Measurements from ENCODE around the gene IL6ST.
"Not testable (repeated sequence)": the region's sequence is repeated elsewhere in the genome, so short reads cannot be mapped to it uniquely, and the experiment has no call there.

The IL6ST gene

GRCh38 chr5:55982957-55983381 lies 11.8 kb downstream of the IL6ST start:
- TF ChIP-seq POLR2A (IDR thresholded peaks at IDR 0.05; ENCODE audit: low read depth, low read length) (no peak), POU2F2 (IDR thresholded peaks at IDR 0.05; ENCODE audit: low read depth, low read length) (no peak), PAX5 (IDR thresholded peaks at IDR 0.05; ENCODE audit: insufficient read depth, low read length, severe bottlenecking) (no peak), POLR2AphosphoS5 (IDR thresholded peaks at IDR 0.05; ENCODE audit: low read depth, low read length) (no peak), SPI1 (IDR thresholded peaks at IDR 0.05; ENCODE audit: low read depth, low read length) (no peak), TAF1 (IDR thresholded peaks at IDR 0.05; ENCODE audit: low read depth, low read length) (no peak)
- DNase-seq (ENCODE audit: insufficient read length, low spot score) (no peak), FAIRE-seq (no peak)

DNA sequence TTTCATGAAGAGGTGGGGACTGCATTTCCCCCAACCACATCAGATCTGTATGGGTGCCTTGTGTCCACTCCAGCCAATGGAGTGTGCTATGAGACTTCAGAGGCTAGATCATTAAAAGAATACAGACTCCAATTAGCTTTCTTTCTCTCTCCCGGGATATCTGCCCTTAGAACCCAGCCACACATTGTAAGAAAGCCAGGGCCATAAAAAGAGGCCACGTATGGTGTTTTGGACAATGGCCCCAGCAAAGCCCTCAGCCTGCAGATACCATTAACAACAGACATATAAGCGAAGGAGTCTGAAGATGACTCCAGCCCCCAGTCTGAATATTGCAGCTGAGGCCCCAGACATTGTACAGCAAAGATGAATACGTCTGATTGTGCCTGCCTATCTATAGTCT lies 21.5 kb downstream of the IL6ST start:
- FAIRE-seq: no peak
- no peak for DNase-seq (ENCODE audit: insufficient read length, low spot score)
- TF ChIP-seq POLR2A (IDR thresholded peaks at IDR 0.05; ENCODE audit: low read depth, low read length) (no peak), PAX5 (IDR thresholded peaks at IDR 0.05; ENCODE audit: insufficient read depth, low read length, severe bottlenecking) (no peak), SPI1 (IDR thresholded peaks at IDR 0.05; ENCODE audit: low read depth, low read length) (no peak), TAF1 (IDR thresholded peaks at IDR 0.05; ENCODE audit: low read depth, low read length) (no peak), POLR2AphosphoS5 (IDR thresholded peaks at IDR 0.05; ENCODE audit: low read depth, low read length) (no peak), POU2F2 (IDR thresholded peaks at IDR 0.05; ENCODE audit: low read depth, low read length) (no peak)

DNA sequence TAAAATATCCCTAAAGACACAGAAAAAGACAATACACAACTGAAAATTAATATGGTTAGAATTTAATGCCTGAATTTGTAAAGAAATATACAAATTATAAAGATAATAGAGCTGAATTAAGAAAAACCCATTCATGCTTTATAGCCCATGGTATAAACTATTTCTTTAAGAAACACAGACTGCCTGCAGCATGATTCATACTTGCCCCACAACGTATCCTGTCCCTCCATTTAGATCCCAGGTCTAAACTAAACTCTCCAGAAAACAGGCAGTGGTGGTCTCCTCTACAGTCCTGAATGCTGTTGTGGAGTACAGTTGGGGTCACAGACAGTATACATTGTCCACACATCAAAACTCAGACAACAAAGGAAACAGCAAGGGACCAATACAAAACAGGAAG lies 24.8 kb downstream of the IL6ST start:
- FAIRE-seq: no peak
- no peak for DNase-seq (ENCODE audit: insufficient read length, low spot score)
- TF ChIP-seq PAX5 (IDR thresholded peaks at IDR 0.05; ENCODE audit: insufficient read depth, low read length, severe bottlenecking) (no peak), TAF1 (IDR thresholded peaks at IDR 0.05; ENCODE audit: low read depth, low read length) (no peak), SPI1 (IDR thresholded peaks at IDR 0.05; ENCODE audit: low read depth, low read length) (no peak), POU2F2 (IDR thresholded peaks at IDR 0.05; ENCODE audit: low read depth, low read length) (no peak), POLR2A (IDR thresholded peaks at IDR 0.05; ENCODE audit: low read depth, low read length) (no peak), POLR2AphosphoS5 (IDR thresholded peaks at IDR 0.05; ENCODE audit: low read depth, low read length) (no peak)

DNA sequence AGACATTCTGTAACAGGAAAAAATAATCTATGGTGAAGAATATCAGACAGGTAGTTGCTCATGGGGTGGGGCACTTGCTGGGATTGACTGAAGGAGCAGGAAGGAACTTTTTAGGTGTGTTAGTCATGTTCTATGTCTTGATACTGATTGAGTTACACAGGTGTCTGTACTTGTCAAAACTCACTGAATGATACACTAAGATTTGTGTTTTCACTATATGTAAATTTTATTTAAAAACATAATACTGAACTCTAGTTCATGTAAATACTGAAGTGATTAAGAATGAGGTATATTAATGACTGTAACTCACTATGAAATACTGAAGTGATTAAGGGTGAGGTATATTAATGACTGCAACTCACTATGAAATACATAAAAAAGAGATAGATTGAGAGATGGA lies 28.5 kb downstream of the IL6ST start:
- DNase-seq (ENCODE audit: insufficient read length, low spot score) (no peak), FAIRE-seq (no peak)
- TF ChIP-seq PAX5 (IDR thresholded peaks at IDR 0.05; ENCODE audit: insufficient read depth, low read length, severe bottlenecking) (no peak), POLR2AphosphoS5 (IDR thresholded peaks at IDR 0.05; ENCODE audit: low read depth, low read length) (no peak), POLR2A (IDR thresholded peaks at IDR 0.05; ENCODE audit: low read depth, low read length) (no peak), TAF1 (IDR thresholded peaks at IDR 0.05; ENCODE audit: low read depth, low read length) (no peak)

GRCh38 chr5:55965525-55965924 lies 29.2 kb downstream of the IL6ST start:
- no peak for TF ChIP-seq PAX5 (IDR thresholded peaks at IDR 0.05; ENCODE audit: insufficient read depth, low read length, severe bottlenecking)
- no peak for TF ChIP-seq POLR2AphosphoS5 (IDR thresholded peaks at IDR 0.05; ENCODE audit: low read depth, low read length)
- no peak for TF ChIP-seq POU2F2 (IDR thresholded peaks at IDR 0.05; ENCODE audit: low read depth, low read length)
- TF ChIP-seq POLR2A (IDR thresholded peaks at IDR 0.05; ENCODE audit: low read depth, low read length): no peak
- no peak for TF ChIP-seq TAF1 (IDR thresholded peaks at IDR 0.05; ENCODE audit: low read depth, low read length)
- no peak for TF ChIP-seq SPI1 (IDR thresholded peaks at IDR 0.05; ENCODE audit: low read depth, low read length)
- DNase-seq (ENCODE audit: insufficient read length, low spot score): no peak
- FAIRE-seq: no peak

- FAIRE-seq (no peak), DNase-seq (ENCODE audit: insufficient read length, low spot score) (no peak)
- TF ChIP-seq SPI1 (IDR thresholded peaks at IDR 0.05; ENCODE audit: low read depth, low read length): no peak
- TF ChIP-seq POU2F2 (IDR thresholded peaks at IDR 0.05; ENCODE audit: low read depth, low read length): no peak
Observed at GRCh38 chr5:55960779-55961178, 34.0 kb downstream of the IL6ST start.

DNA sequence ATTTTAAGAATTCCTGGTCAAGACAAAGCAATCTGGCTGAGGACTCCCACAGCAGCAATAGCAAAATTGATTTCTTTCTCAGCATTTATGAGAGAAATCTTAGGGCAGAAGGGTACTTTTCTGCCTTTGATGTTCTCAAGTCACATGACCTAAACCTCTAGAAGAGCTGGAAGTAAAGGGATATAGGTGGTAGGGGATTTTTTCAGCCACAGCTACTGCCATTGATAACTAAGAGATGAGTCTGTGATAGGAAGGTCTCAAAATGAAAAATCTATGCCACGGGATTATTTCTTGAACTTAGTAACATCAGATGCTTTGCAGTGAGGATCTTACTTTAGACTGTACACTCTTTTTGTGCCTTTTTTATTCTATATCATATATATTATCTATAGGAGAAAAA lies 35.6 kb downstream of the IL6ST start:
- FAIRE-seq: no peak

DNA sequence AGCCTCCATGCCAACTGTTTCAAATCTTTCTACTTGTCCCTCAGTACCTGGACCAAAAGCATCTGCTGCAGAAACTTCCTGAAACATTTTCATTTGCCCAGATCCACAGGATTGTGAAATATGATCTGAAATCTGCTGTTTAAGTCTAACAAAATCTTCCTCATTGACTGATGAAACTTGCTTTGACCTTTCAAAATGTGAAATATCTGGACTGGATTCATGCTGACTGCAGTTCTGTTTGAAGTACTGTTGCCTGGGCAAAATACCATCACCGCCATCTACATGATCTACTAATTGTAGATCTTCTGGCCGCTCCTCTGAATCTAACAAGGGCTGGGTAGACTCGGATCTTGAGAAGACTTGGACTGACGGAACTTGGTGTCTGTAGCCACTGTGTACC lies 53.6 kb downstream of the IL6ST start:
- not testable (repeated sequence) for FAIRE-seq; DNase-seq (ENCODE audit: insufficient read length, low spot score)

More for the DNA sequence above, 35.6 kb downstream of the IL6ST start:
- no peak for TF ChIP-seq POLR2A (IDR thresholded peaks at IDR 0.05; ENCODE audit: low read depth, low read length)
- no peak for TF ChIP-seq POLR2AphosphoS5 (IDR thresholded peaks at IDR 0.05; ENCODE audit: low read depth, low read length)
- TF ChIP-seq PAX5 (IDR thresholded peaks at IDR 0.05; ENCODE audit: insufficient read depth, low read length, severe bottlenecking): no peak
- no peak for TF ChIP-seq SPI1 (IDR thresholded peaks at IDR 0.05; ENCODE audit: low read depth, low read length)
- DNase-seq (ENCODE audit: insufficient read length, low spot score): no peak

DNA sequence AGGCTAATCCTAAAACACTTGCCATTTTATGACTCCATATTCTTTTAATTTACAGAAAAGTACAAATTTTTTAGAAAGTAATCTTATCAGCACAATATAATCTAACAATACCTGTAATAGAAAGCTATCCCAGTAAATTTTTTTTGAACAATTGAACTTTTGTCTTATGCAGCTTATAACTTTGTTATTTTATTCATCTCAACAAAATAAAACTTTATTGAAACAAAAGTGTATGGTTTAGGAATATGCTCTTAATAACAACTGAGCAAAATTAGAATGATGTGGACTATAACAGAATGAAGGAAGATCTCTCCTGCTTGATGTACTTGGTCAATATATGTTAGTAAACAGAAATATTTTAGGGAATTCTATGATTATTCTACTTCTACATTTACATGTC lies 57.2 kb downstream of the IL6ST start:
- FAIRE-seq; DNase-seq (ENCODE audit: insufficient read length, low spot score): not testable (repeated sequence)

GRCh38 chr5:55936100-55936693 lies 58.6 kb downstream of the IL6ST start:
- FAIRE-seq (peak; percentile 86), DNase-seq (ENCODE audit: insufficient read length, low spot score) (peak; percentile 53)
- no peak for TF ChIP-seq POLR2A (IDR thresholded peaks at IDR 0.05; ENCODE audit: low read depth, low read length)
- TF ChIP-seq PAX5 (IDR thresholded peaks at IDR 0.05; ENCODE audit: insufficient read depth, low read length, severe bottlenecking): no peak
- no peak for TF ChIP-seq TAF1 (IDR thresholded peaks at IDR 0.05; ENCODE audit: low read depth, low read length)
- no peak for TF ChIP-seq POLR2AphosphoS5 (IDR thresholded peaks at IDR 0.05; ENCODE audit: low read depth, low read length)
- no peak for TF ChIP-seq SPI1 (IDR thresholded peaks at IDR 0.05; ENCODE audit: low read depth, low read length)
- TF ChIP-seq POU2F2 (IDR thresholded peaks at IDR 0.05; ENCODE audit: low read depth, low read length): no peak

DNA sequence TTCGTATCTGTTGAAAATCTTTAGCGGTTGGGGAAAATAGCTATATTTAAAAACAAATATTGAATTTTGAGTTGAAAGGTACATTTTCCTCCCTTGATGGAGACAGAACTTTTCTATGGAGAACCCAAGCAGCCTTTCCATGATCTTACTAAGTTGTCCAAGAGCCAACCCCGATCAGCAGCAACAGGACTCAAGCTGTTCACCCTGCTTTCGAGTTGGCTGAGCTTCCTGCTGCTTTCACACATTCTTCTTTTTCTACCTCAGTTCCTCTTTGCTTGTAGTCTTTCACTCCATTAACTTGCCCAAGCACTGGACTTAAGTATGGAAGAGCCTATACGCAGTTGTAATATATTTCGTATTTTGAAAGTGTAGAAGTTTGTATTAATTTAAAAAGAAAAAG lies 59.4 kb downstream of the IL6ST start:
- FAIRE-seq: no peak

More for the DNA sequence above, 59.4 kb downstream of the IL6ST start:
- TF ChIP-seq POLR2AphosphoS5 (IDR thresholded peaks at IDR 0.05; ENCODE audit: low read depth, low read length): no peak
- TF ChIP-seq PAX5 (IDR thresholded peaks at IDR 0.05; ENCODE audit: insufficient read depth, low read length, severe bottlenecking): no peak
- no peak for TF ChIP-seq SPI1 (IDR thresholded peaks at IDR 0.05; ENCODE audit: low read depth, low read length)
- TF ChIP-seq TAF1 (IDR thresholded peaks at IDR 0.05; ENCODE audit: low read depth, low read length): no peak
- TF ChIP-seq POU2F2 (IDR thresholded peaks at IDR 0.05; ENCODE audit: low read depth, low read length): no peak
- no peak for TF ChIP-seq POLR2A (IDR thresholded peaks at IDR 0.05; ENCODE audit: low read depth, low read length)
- no peak for DNase-seq (ENCODE audit: insufficient read length, low spot score)

Measured in GM12891 (cell line).